HG03280 (cell line): ENCODE results near the gene PGM1.

ENCODE experiments used
- ATAC-seq: cut with Tn5 transposase; IDR thresholded peaks from one replicate; pipeline ENCODE4 v1.9.1; 2021; ENCODE audit warnings: mild to moderate bottlenecking, moderate library complexity; ENCODE audit not compliant: unreplicated experiment

Gene PGM1

GRCh38 chr1:63663873-63664272, 70.7 kb downstream of the PGM1 start:
- ATAC-seq: no peak

- ATAC-seq: no peak
Observed at GRCh38 chr1:63664742-63665141, 71.5 kb downstream of the PGM1 start.

GRCh38 chr1:63665410-63665809, 72.2 kb downstream of the PGM1 start:
- ATAC-seq: no peak

GRCh38 chr1:63665824-63666223, 72.6 kb downstream of the PGM1 start:
- ATAC-seq: no peak

GRCh38 chr1:63668298-63668697, 75.1 kb downstream of the PGM1 start:
- no peak for ATAC-seq

- no peak for ATAC-seq
Observed at GRCh38 chr1:63669151-63669961, 76.1 kb downstream of the PGM1 start.

- no peak for ATAC-seq
Observed at GRCh38 chr1:63670164-63670563, 77.0 kb downstream of the PGM1 start.

GRCh38 chr1:63671514-63671913, 78.3 kb downstream of the PGM1 start:
- no peak for ATAC-seq

- ATAC-seq: no peak
Observed at GRCh38 chr1:63674238-63674864, 81.1 kb downstream of the PGM1 start.

GRCh38 chr1:63674865-63675419, 81.7 kb downstream of the PGM1 start:
- ATAC-seq: no peak

- no peak for ATAC-seq
Observed at GRCh38 chr1:63675420-63675931, 82.3 kb downstream of the PGM1 start.

- ATAC-seq: no peak
Observed at GRCh38 chr1:63677497-63677896, 84.3 kb downstream of the PGM1 start.

- no peak for ATAC-seq
Observed at GRCh38 chr1:63678200-63678599, 85.0 kb downstream of the PGM1 start.

GRCh38 chr1:63679076-63679475, 85.9 kb downstream of the PGM1 start:
- no peak for ATAC-seq

GRCh38 chr1:63679589-63679988, 86.4 kb downstream of the PGM1 start:
- no peak for ATAC-seq

GRCh38 chr1:63682936-63683335, 89.7 kb downstream of the PGM1 start:
- no peak for ATAC-seq

GRCh38 chr1:63683759-63684158, 90.5 kb downstream of the PGM1 start:
- ATAC-seq: no peak

GRCh38 chr1:63686696-63687095, 93.5 kb downstream of the PGM1 start:
- no peak for ATAC-seq

GRCh38 chr1:63688302-63688890, 95.2 kb downstream of the PGM1 start:
- ATAC-seq: no peak

- no peak for ATAC-seq
Observed at GRCh38 chr1:63690966-63691700, 97.9 kb downstream of the PGM1 start.
